ENCODE results near the gene LRRFIP1.
"Not testable (repeated sequence)": the region's sequence is repeated elsewhere in the genome, so short reads cannot be mapped to it uniquely, and the experiment has no call there.

The LRRFIP1 gene

DNA sequence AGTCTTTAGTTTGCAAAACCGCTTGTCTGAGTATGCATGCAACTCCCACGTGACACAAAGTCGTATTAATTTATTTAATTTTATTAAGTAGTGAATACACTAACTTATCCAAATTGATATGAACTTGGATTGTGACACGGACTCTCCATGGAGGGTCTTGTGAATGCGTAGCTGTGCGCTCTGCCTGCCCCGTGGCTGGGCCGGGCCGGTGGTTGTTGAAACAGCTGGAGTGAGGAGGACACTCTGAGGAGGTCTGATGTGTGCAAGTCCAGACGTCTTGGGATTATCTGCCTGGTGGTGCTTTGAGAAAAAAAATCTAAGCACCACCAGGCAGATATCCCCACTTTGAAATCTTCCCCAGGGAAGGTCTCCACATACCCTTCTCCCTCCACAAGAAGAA lies 130.2 kb downstream of the LRRFIP1 start:
- DNase-seq (ENCODE audit: extremely low read depth, insufficient read length), result no peak
- Histone ChIP-seq H3K36me3 (ENCODE audit: control insufficient read depth, insufficient read depth, low read length) (peaks cover 35% of the 10 kb centered on the region), H3K4me3 (replicated peaks; ENCODE audit: low read depth, low read length) (no peak overlapping the region), H3K27me3 (replicated peaks; ENCODE audit: control insufficient read depth, insufficient read depth, low read length) (no peaks in the 10 kb centered on the region)
- TF ChIP-seq, protein P1, sequence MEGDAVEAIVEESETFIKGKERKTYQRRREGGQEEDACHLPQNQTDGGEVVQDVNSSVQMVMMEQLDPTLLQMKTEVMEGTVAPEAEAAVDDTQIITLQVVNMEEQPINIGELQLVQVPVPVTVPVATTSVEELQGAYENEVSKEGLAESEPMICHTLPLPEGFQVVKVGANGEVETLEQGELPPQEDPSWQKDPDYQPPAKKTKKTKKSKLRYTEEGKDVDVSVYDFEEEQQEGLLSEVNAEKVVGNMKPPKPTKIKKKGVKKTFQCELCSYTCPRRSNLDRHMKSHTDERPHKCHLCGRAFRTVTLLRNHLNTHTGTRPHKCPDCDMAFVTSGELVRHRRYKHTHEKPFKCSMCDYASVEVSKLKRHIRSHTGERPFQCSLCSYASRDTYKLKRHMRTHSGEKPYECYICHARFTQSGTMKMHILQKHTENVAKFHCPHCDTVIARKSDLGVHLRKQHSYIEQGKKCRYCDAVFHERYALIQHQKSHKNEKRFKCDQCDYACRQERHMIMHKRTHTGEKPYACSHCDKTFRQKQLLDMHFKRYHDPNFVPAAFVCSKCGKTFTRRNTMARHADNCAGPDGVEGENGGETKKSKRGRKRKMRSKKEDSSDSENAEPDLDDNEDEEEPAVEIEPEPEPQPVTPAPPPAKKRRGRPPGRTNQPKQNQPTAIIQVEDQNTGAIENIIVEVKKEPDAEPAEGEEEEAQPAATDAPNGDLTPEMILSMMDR (IDR thresholded peaks at IDR 0.05; ENCODE audit: insufficient read depth, low read length, poor library complexity, severe bottlenecking), result no peak

DNA sequence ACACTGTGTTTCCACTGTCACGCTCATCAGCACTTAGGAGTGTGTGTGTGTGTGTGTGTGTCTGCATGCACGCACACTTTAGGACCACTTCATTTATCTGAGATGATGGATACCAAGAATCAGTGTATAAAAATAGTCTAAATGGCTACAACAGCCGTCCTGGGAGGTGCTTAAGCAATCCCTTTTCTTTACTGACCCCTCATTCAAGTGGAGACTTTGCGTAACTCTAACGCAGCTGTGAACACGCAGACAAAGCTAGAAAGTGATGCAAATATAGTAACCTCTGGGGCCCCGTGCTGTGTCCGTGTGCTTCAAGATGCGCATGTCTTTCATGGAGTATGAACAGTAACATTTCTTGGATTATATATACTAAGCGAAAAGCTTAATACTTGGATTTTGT lies 130.8 kb downstream of the LRRFIP1 start:
- Histone ChIP-seq H3K36me3 (ENCODE audit: control insufficient read depth, insufficient read depth, low read length) (peaks cover 36% of the 10 kb centered on the region), H3K27me3 (replicated peaks; ENCODE audit: control insufficient read depth, insufficient read depth, low read length) (no peaks in the 10 kb centered on the region), H3K4me3 (replicated peaks; ENCODE audit: low read depth, low read length) (no peak overlapping the region)
- DNase-seq (ENCODE audit: extremely low read depth, insufficient read length), result no peak
- TF ChIP-seq, protein P1 (IDR thresholded peaks at IDR 0.05; ENCODE audit: insufficient read depth, low read length, poor library complexity, severe bottlenecking), result no peak

DNA sequence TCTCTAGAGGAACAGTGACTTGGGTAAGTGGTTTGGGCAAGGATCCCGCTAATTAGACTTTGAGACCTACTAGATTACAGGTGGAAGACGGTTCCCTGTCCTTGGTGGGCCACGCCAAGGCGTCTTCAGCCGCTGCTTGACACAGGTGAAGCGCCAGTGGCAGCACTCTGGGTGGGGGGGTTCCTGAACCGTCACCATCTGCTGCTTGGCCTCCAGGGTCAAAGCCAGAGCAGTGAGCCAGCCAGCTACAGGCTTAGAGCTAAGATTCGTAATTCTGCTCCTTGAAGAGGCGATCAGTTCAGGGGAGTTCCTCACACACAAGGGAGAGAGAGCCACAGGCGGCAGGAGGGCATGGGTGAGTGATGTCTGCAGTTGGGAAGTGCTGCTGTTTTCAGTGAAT lies 131.8 kb downstream of the LRRFIP1 start:
- no peak for DNase-seq (ENCODE audit: extremely low read depth, insufficient read length)
- Histone ChIP-seq H3K4me3 (replicated peaks; ENCODE audit: low read depth, low read length) (no peak overlapping the region), H3K36me3 (ENCODE audit: control insufficient read depth, insufficient read depth, low read length) (peaks cover 41% of the 10 kb centered on the region), H3K27me3 (replicated peaks; ENCODE audit: control insufficient read depth, insufficient read depth, low read length) (no peaks in the 10 kb centered on the region)
- TF ChIP-seq, protein P1 (IDR thresholded peaks at IDR 0.05; ENCODE audit: insufficient read depth, low read length, poor library complexity, severe bottlenecking), result no peak

GRCh38 chr2:237760506-237761502 lies 133.4 kb downstream of the LRRFIP1 start:
- no peak for DNase-seq (ENCODE audit: extremely low read depth, insufficient read length)
- peaks cover 32% of the 10 kb centered on the region for H3K36me3 ChIP-seq (ENCODE audit: control insufficient read depth, insufficient read depth, low read length)

GRCh38 chr2:237762291-237763182 lies 135.2 kb downstream of the LRRFIP1 start:
- DNase-seq (ENCODE audit: extremely low read depth, insufficient read length), result not testable (repeated sequence)
- peaks cover 36% of the 10 kb centered on the region for H3K36me3 ChIP-seq (ENCODE audit: control insufficient read depth, insufficient read depth, low read length)

More at GRCh38 chr2:237760506-237761502, 133.4 kb downstream of the LRRFIP1 start:
- Histone ChIP-seq H3K4me3 (replicated peaks; ENCODE audit: low read depth, low read length) (no peak overlapping the region), H3K27me3 (replicated peaks; ENCODE audit: control insufficient read depth, insufficient read depth, low read length) (no peaks in the 10 kb centered on the region)
- TF ChIP-seq, protein P1 (IDR thresholded peaks at IDR 0.05; ENCODE audit: insufficient read depth, low read length, poor library complexity, severe bottlenecking), result no peak

DNA sequence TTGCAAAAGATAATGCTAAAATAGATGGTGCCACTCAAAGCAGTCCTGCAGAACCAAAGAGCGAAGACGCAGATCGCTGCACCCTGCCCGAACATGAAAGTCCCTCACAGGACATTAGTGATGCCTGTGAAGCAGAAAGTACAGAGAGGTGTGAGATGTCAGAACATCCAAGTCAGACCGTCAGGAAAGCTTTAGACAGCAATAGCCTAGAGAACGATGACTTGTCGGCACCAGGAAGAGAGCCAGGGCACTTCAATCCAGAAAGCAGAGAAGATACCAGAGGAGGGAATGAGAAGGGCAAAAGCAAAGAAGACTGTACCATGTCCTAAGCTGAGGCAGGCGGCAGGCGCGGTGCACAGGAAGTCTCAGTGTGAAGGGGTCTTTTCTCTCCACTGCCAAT lies 136.4 kb downstream of the LRRFIP1 start:
- Histone ChIP-seq H3K36me3 (ENCODE audit: control insufficient read depth, insufficient read depth, low read length) (peaks cover 31% of the 10 kb centered on the region), H3K4me3 (replicated peaks; ENCODE audit: low read depth, low read length) (no peak overlapping the region)

More at GRCh38 chr2:237762291-237763182, 135.2 kb downstream of the LRRFIP1 start:
- H3K27me3 ChIP-seq (replicated peaks; ENCODE audit: control insufficient read depth, insufficient read depth, low read length); H3K4me3 ChIP-seq (replicated peaks; ENCODE audit: low read depth, low read length): not testable (repeated sequence)

DNA sequence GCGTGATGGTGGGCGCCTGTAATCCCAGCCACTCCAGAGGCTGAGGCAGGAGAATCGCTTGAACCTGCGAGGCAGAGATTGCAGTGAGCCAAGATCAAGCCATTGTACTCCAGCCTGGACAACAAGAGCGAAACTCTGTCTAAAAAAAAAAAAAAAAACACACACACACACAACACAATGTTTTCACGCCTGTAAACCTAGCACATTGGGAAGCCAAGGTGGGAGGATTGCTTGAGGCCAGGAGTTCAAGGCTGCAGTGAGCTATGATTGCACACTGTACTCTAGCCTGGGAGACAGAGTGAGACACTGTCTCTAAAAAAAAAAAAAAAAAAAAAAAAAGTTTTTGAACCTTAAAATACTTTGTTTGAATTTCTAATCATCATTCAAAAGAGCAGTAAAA lies 137.7 kb downstream of the LRRFIP1 start:
- DNase-seq (ENCODE audit: extremely low read depth, insufficient read length); H3K4me3 ChIP-seq (replicated peaks; ENCODE audit: low read depth, low read length); H3K27me3 ChIP-seq (replicated peaks; ENCODE audit: control insufficient read depth, insufficient read depth, low read length): not testable (repeated sequence)
- H3K36me3 ChIP-seq (ENCODE audit: control insufficient read depth, insufficient read depth, low read length), result peaks cover 26% of the 10 kb centered on the region

More for the DNA sequence above, 136.4 kb downstream of the LRRFIP1 start:
- DNase-seq (ENCODE audit: extremely low read depth, insufficient read length), result no peak
- TF ChIP-seq, protein P1 (IDR thresholded peaks at IDR 0.05; ENCODE audit: insufficient read depth, low read length, poor library complexity, severe bottlenecking), result no peak
- no peaks in the 10 kb centered on the region for H3K27me3 ChIP-seq (replicated peaks; ENCODE audit: control insufficient read depth, insufficient read depth, low read length)
